Stimulated activated CD8-positive, alpha-beta memory T cell treated with anti-CD3 and anti-CD28 coated beads, Interleukin-12 subunit alpha, Interleukin-12 subunit beta, amount 100 ng/mL, for 1 hour (primary cell): ENCODE data around the gene DYNLT1.
A peak's percentile ranks its signal among the peaks of the same experiment; 100 is the strongest.
"Not testable (repeated sequence)": the region's sequence is repeated elsewhere in the genome, so short reads cannot be mapped to it uniquely, and the experiment has no call there.

Experiments
- DNase-seq: peaks from one replicate; pipeline ENCODE4 v3.0.0-alpha.2; 2020; ENCODE audit warnings: low read depth

The DYNLT1 gene

GRCh38 chr6:158663625-158664165 lies 19.2 kb upstream of the DYNLT1 start:
- DNase-seq, result no peak

- DNase-seq, result no peak
Observed at GRCh38 chr6:158662954-158663624, 18.5 kb upstream of the DYNLT1 start.

GRCh38 chr6:158662607-158662953 lies 18.0 kb upstream of the DYNLT1 start:
- no peak for DNase-seq

- no peak for DNase-seq
Observed at GRCh38 chr6:158661156-158661685, 16.7 kb upstream of the DYNLT1 start.

- no peak for DNase-seq
Observed at GRCh38 chr6:158660333-158660754, 15.8 kb upstream of the DYNLT1 start.

GRCh38 chr6:158656986-158657385 lies 12.4 kb upstream of the DYNLT1 start:
- not testable (repeated sequence) for DNase-seq

- no peak for DNase-seq
Observed at GRCh38 chr6:158655569-158656450, 11.3 kb upstream of the DYNLT1 start.

GRCh38 chr6:158654960-158655489 lies 10.5 kb upstream of the DYNLT1 start:
- DNase-seq, result no peak

- DNase-seq, result no peak
Observed at GRCh38 chr6:158654498-158654897, 10.0 kb upstream of the DYNLT1 start.

- DNase-seq, result peak; percentile 76
Observed at GRCh38 chr6:158653577-158654354, 9.2 kb upstream of the DYNLT1 start.

- DNase-seq, result not testable (repeated sequence)
Observed at GRCh38 chr6:158651981-158652737, 7.6 kb upstream of the DYNLT1 start.

- peak; percentile 45 for DNase-seq
Observed at GRCh38 chr6:158649289-158650143, 5.0 kb upstream of the DYNLT1 start, which contains the start of gene SYTL3. Gene SYTL3, plus strand, starts transcription at chr6:158650054. Its CDS starts 13,215 bp downstream, at chr6:158663269.

GRCh38 chr6:158648682-158649131 lies 4.2 kb upstream of the DYNLT1 start:
- no peak for DNase-seq

GRCh38 chr6:158647501-158647900 lies 3.0 kb upstream of the DYNLT1 start:
- no peak for DNase-seq

GRCh38 chr6:158646023-158646910 lies 1.7 kb upstream of the DYNLT1 start:
- DNase-seq, result no peak

GRCh38 chr6:158645064-158646022 lies 800 bp upstream of the DYNLT1 start:
- no peak for DNase-seq

- DNase-seq, result no peak
Observed at GRCh38 chr6:158643836-158644230, 710 bp downstream of the DYNLT1 start.
